HG02885 (cell line): ENCODE measurements around the gene TRIM33.
A peak's percentile ranks its signal among the peaks of the same experiment; 100 is the strongest.
"Not testable (repeated sequence)": the region's sequence is repeated elsewhere in the genome, so short reads cannot be mapped to it uniquely, and the experiment has no call there.

ENCODE experiments used
- ATAC-seq: cut with Tn5 transposase; IDR thresholded peaks from one replicate; pipeline ENCODE4 v1.9.1; 2021; ENCODE audit warnings: mild to moderate bottlenecking; ENCODE audit not compliant: unreplicated experiment, poor library complexity

TRIM33 gene

DNA sequence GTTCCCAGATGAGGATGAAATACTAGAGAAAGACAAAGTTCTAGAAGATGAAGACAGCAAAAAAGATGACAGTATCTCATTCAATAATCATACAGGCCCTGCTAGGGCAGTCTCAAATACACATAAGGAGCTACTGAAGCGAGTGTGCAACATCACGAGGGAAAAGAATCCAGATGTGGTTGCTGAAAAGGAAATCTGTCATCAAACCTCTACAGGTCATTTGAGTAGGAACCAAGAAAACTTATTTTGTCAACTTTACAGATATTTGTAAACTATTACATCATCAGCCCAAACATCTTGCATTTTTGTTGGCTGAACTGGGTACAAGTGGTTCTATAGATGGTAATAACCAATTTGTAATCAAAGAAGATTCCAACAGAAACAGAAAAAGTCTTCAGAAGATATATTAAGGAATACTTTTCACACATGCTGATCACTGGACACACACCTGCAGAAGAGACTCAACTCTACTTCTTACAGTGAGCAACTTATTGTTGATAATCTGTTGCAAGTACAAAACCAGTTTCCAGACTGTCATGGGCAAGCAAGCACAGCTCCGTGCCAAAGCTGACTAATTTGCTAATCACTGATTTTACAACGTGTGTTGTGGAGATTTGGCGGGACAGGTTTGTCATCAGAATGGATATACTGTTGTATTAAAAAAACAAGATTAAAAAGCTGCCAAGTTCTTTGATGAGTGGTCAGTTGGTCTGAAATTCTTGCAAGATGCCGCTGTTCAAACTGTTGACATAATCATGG, 42.1 kb downstream of the TRIM33 start:
- ATAC-seq = no peak

DNA sequence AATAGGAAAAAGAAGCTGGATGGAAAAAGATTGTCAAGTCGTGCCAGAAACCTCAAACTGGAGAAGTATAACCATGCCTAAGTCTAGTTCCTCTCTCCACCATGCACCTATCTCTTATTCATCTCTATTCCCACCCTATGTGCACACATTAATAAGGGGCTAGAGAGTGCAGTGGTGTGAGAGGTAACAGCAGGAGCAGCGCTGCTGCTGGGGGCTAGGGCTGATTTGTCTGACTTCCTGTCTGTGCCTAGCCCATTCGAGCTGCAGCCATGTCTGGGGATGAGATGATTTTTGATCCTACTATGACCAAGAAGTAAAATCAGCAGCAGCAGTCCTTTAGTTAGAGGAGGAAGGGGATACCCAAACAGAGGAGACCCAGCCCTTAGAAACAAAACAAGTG, 43.0 kb downstream of the TRIM33 start:
- ATAC-seq = peak; percentile 68

DNA sequence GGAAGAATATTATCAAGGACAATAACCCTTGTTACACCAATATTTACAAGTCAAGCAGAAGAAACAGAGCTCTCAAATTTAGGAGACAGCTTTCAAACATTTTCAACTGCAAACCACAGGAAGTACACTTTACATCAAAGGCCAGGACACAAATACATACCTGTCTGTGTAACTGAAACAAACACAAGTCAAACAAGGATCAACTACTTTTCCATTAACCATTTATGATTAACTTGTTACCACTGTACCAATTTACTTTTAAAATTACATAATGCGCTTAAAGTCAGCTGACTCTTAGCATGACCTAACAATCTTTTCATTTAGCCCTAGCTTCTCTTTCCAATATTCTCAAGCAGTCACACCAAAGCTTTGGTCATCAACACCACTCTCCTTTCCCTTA, 43.5 kb downstream of the TRIM33 start:
- no peak for ATAC-seq

DNA sequence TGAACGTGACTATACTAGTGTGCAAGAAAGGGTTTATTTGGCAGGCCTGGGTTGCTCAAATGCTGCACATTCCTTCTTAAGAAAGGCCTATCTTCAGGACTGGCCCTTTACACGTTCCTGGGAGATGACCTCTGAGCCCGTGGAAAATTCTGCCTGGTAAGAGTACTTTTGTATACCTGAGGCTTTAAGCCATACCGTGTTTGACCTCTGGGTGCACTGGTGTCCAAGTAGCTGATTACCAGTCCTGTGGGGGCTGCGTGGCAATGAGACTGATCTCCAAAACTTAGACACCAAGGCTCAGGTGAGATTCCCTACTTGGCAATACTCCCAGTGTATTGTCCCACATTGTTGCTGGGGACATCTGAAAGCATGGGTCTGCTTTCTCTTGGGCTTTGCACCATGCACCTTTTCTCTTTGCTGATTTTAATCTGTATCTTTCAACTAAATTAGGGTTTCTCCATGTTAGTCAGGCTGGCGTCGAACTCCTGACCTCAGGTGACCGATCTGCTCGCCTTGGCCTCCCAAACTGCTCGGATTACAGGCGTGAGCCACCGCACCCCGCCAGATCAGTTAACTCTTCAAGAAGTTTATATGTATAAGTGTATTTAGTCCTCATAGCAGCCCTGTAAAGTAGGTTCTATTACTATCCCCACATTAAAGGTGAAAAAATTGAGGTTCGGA, 44.5 kb downstream of the TRIM33 start:
- ATAC-seq = no peak

- ATAC-seq = no peak
Measured at GRCh38 chr1:114462963-114463362, 48.0 kb downstream of the TRIM33 start.

DNA sequence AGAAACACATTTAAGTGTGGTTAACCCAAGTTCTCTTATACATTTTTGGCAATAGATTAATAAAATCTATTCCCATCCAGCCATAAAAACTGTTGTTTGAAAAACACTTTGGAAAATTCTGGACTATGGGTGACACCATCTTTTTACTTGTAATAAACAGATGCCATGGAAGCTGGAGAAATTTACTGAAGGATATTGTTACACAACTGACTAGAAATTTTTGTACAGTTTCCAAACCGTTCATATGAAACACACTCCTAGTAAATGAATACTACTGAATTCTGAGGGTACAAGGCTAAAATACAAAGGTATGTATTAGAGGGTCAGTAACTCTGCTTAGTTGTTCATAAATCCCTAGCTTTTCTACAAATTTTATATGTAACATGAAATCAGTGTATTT, 48.7 kb downstream of the TRIM33 start:
- no peak for ATAC-seq

DNA sequence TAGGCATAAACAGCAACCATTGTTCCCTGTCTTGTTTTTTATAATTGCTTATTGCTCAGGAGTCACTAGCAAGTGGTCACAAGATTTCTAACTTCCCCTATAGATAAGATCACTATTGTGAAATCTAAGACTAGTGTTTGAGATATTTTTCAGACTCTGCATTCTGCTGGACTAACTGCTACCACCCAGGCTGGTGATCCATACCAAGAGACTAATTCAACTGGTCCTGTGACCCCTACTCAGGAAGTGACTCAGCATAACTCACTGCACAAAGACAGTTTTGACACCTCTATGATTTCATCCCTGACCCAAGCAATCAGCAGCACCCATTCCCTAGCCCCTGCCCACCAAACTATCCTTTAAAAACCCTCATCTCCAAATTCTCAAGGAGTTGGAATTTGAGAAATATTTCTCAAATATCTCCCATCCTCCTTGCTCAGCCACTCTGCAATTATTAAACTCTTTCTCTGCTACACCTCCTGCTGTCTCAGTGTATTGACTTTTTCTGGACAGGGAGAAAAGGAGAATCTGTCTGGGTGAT, 52.7 kb downstream of the TRIM33 start:
- no peak for ATAC-seq

DNA sequence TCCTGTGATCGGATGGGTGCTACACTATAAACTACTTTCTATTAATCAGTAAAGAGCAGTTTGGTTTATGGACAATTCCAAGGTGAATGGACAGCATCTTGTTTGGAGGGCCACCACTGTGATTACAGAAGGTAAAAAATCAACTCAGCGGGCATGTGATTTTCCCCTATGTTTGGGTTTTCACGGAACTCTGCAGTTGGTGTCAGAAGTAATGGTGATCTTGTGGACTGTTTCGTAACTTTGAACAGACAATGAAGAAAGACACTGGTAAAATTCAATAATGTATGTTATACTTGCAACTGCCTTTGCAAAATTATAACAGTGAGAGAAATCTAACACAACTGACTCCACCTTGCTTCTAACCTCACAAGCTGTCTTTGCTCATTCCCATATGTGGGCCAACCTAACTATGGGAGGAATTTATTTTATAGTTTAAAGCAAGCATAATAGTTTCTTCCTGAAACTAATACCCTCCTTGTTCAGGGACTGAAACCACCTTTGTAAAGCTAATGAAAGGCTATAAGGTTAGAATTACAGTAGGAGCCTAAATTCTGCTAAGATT, 53.2 kb downstream of the TRIM33 start:
- ATAC-seq = no peak

GRCh38 chr1:114456586-114456985, 54.4 kb downstream of the TRIM33 start:
- ATAC-seq = no peak

DNA sequence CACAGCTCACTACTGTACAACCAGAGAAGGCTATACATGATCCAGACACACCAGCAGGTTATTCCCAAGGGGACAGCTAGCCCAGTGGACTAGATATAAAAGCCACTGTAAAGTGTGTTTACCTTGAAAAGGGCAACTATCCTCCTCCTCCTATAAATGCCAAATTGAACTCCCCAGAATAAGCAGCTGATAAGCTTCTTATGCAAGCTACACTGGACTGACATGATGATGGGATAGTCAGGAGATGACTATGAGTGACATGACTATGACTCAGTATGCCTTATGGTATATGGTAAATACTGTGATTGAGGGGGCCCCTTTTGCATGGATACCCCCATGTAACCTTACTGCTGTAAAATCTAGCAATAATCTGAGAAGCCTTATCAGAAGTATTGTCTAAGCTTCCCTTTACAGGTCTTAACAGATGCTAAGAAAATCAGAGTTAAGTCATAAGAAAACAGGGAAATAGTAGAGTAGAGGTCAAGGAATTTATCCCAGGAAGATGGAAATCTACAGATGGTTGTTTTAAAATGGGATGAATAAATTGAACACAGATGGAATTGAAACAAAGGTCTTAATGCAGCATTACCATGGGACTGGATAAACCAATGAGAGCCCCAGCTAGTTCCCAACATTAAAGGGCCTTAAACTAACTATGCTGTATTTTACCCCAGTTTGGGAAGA, 55.8 kb downstream of the TRIM33 start:
- no peak for ATAC-seq

DNA sequence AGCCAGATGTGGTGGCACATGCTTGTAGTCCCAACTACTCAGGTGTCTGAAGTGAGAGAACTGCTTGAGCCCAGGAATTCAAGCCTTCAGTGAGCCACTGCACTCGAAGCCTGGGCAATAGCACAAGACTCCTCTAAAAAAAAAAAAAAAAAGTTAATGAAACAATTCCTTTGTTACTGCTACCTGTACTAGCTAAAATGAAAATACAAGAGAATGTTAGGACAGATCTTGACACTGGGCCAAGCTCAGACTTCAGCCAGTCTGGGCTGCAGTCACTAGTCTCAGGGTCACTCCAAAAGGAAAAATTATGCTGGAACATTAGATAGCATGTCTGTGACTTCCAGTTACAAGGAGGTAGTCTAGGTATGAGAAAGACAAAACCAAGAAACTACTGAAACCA, 56.5 kb downstream of the TRIM33 start:
- no peak for ATAC-seq

DNA sequence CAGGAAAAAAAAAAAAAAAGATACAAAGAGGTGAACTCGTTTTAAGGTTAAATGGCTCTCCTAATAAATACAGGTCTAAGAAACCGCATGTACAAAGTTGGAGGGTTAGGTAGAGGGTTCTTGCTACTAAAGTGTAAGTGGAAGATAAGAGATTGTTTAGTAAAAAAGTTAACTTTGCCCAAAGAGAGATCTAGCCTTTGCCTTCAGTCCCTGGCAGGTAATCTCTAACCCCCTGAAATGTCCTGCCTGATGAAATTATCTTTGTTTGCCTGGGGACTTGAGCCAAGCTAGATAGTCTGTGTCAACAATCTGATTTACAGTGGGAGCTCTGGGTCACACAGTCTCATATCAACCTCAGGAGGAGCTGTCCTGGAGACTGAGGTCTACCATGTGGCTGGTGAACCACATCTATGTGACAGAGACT, 57.6 kb downstream of the TRIM33 start:
- no peak for ATAC-seq

DNA sequence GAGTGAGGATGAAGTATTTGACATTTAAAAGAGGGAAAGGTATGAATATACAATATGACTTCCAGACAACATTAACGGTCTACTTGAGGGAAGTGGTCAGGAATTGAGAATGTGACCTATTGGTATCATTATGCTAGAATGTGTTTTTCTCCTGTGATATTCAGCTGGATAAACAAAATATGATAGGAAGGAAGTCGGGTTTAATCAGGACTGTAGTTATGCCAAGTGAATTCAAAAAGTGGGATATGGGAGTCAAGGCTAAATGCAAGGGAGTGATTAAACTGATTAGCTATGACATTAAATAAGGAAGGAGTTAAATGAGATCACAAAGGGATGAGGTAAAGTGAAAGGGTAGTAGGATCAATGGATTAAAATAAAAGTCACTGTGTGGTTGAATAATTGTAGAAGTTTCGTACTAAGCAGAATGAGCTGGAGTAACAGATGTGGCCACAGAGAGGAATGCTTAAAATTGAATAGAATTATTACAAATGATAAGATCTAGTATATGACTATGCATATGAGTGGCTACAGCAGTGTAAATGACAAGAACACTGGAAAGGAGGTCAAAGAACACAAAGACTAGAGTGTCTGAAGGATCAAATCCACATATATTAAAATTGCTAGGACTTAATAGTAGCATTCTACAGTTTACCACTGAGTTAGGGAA, 62.5 kb downstream of the TRIM33 start:
- no peak for ATAC-seq

- no peak for ATAC-seq
Measured at GRCh38 chr1:114446198-114446597, 64.8 kb downstream of the TRIM33 start.

- ATAC-seq = not testable (repeated sequence)
Measured at GRCh38 chr1:114443226-114443625, 67.8 kb downstream of the TRIM33 start.

DNA sequence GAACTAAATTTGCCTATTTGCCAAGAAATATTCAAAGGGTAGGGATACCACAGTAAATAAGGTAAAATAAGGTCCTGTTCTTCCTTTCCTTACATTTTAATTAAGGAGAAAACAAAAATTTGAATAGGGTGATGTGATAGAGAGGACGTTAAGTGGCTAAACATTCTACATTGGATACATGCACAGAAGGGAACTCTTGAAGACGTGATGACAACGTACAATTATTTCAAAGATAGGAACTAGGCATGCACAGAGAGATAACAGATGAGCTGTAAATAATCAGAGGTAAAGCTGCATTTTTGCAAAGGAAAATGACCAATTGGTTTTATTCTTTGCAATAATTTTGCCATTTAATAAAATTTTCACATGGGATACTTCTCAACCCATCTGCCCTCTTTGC, 69.7 kb downstream of the TRIM33 start:
- no peak for ATAC-seq

GRCh38 chr1:114439369-114439768, 71.6 kb downstream of the TRIM33 start:
- ATAC-seq = no peak

- no peak for ATAC-seq
Measured at GRCh38 chr1:114437812-114438211, 73.2 kb downstream of the TRIM33 start.

- no peak for ATAC-seq
Measured at GRCh38 chr1:114436799-114437198, 74.2 kb downstream of the TRIM33 start.

- no peak for ATAC-seq
Measured at GRCh38 chr1:114435088-114435715, 75.8 kb downstream of the TRIM33 start.
